ENCODE data around the gene SERPINA4. TPM values are rescaled to one million over a fixed set of nuclear protein-coding genes. Genes with fewer than 3 reads are reported as not detected.

SERPINA4 gene
- total RNA-seq, 4 donors from 2014 or later = not detected

- no peak overlapping the region for H3K27ac ChIP-seq (replicated peaks in 1 of 4)
- peaks cover 0 to 44% (median 2%) of the 10 kb centered on the region in 4 donors for H3K27me3 ChIP-seq
- H3K4me1 ChIP-seq = no peaks in the 10 kb centered on the region
- WGBS = 30% methylated on average over 24 of the region's 24 CpGs
- TF ChIP-seq EP300 (IDR thresholded peaks at IDR 0.05) = no peak
- TF ChIP-seq POLR2AphosphoS5 (IDR thresholded peaks at IDR 0.05) = no peak
- peak; percentile 58 to 92 (median 75) for TF ChIP-seq CTCF (IDR thresholded peaks at IDR 0.05)
- no peak for TF ChIP-seq POLR2A (IDR thresholded peaks at IDR 0.05; ENCODE audit: low read depth)
- no peak overlapping the region for H3K4me3 ChIP-seq
- no peak for DNase-seq (ENCODE audit: extremely low spot score)
- peaks cover 0 to 10% (median 8%) of the 10 kb centered on the region in 4 donors for H3K9me3 ChIP-seq
- no peaks in the 10 kb centered on the region for H3K36me3 ChIP-seq
- intact Hi-C loops (cut with DNase I) = no loop called here
Measured at GRCh38 chr14:94548999-94549985, 11.9 kb upstream of the SERPINA4 start.

GRCh38 chr14:94550041-94550440, 11.2 kb upstream of the SERPINA4 start:
- H3K4me3 ChIP-seq = no peak overlapping the region
- H3K27ac ChIP-seq (replicated peaks in 1 of 4) = no peak overlapping the region
- H3K9me3 ChIP-seq = peaks cover 0 to 16% (median 15%) of the 10 kb centered on the region in 4 donors
- intact Hi-C loops (cut with DNase I) = no loop called here
- TF ChIP-seq CTCF (IDR thresholded peaks at IDR 0.05) = no peak
- no peak for TF ChIP-seq POLR2A (IDR thresholded peaks at IDR 0.05; ENCODE audit: low read depth)
- no peaks in the 10 kb centered on the region for H3K4me1 ChIP-seq
- peaks cover 0 to 40% (median 1%) of the 10 kb centered on the region in 4 donors for H3K27me3 ChIP-seq
- no peaks in the 10 kb centered on the region for H3K36me3 ChIP-seq
- no peak for DNase-seq (ENCODE audit: extremely low spot score)
- WGBS = 75% methylated on average over 6 of the region's 8 CpGs

GRCh38 chr14:94555991-94556390, 5.3 kb upstream of the SERPINA4 start:
- Histone ChIP-seq H3K4me3 (no peak overlapping the region), H3K9me3 (peaks cover 0 to 20% (median 13%) of the 10 kb centered on the region in 4 donors), H3K36me3 (no peaks in the 10 kb centered on the region), H3K27me3 (peaks cover 0 to 6% (median 0%) of the 10 kb centered on the region in 4 donors), H3K27ac (replicated peaks in 1 of 4) (no peak overlapping the region), H3K4me1 (no peaks in the 10 kb centered on the region)
- TF ChIP-seq POLR2AphosphoS5 (IDR thresholded peaks at IDR 0.05) = no peak
- DNase-seq (ENCODE audit: extremely low spot score) = no peak
- intact Hi-C loops (cut with DNase I) = no loop called here
- 91% methylated on average over 9 of the region's 9 CpGs for WGBS

- WGBS = 100% methylated on average over 1 of the region's 1 CpG
- Histone ChIP-seq H3K27ac (replicated peaks in 1 of 4) (no peak overlapping the region), H3K9me3 (peaks cover 0 to 20% (median 13%) of the 10 kb centered on the region in 4 donors), H3K36me3 (no peaks in the 10 kb centered on the region), H3K4me3 (no peak overlapping the region), H3K27me3 (peaks cover 0 to 6% (median 0%) of the 10 kb centered on the region in 4 donors), H3K4me1 (no peaks in the 10 kb centered on the region)
- intact Hi-C loops (cut with DNase I) = no loop called here
- DNase-seq (ENCODE audit: extremely low spot score) = no peak
- TF ChIP-seq CTCF (IDR thresholded peaks at IDR 0.05) (no peak), POLR2A (IDR thresholded peaks at IDR 0.05; ENCODE audit: low read depth) (no peak), EP300 (IDR thresholded peaks at IDR 0.05) (no peak), POLR2AphosphoS5 (IDR thresholded peaks at IDR 0.05) (no peak)
Measured at GRCh38 chr14:94557327-94557726, 3.9 kb upstream of the SERPINA4 start.

GRCh38 chr14:94558842-94559241, 2.4 kb upstream of the SERPINA4 start:
- H3K27ac ChIP-seq (replicated peaks in 1 of 4) = no peak overlapping the region
- H3K4me1 ChIP-seq = no peaks in the 10 kb centered on the region
- H3K9me3 ChIP-seq = peaks cover 0 to 19% (median 13%) of the 10 kb centered on the region in 4 donors
- no peak overlapping the region for H3K4me3 ChIP-seq
- peaks cover 0 to 6% (median 0%) of the 10 kb centered on the region in 4 donors for H3K27me3 ChIP-seq
- WGBS = 73% methylated on average over 2 of the region's 2 CpGs
- intact Hi-C loops (cut with DNase I) = no loop called here
- TF ChIP-seq POLR2AphosphoS5 (IDR thresholded peaks at IDR 0.05) (no peak), EP300 (IDR thresholded peaks at IDR 0.05) (no peak), POLR2A (IDR thresholded peaks at IDR 0.05; ENCODE audit: low read depth) (no peak), CTCF (IDR thresholded peaks at IDR 0.05) (no peak)
- no peak for DNase-seq (ENCODE audit: extremely low spot score)
- H3K36me3 ChIP-seq = no peaks in the 10 kb centered on the region

Data from esophagus muscularis mucosa (tissue), 4 donors.